Ishikawa (cell line): ENCODE data around the gene ZXDB.
"Not testable (repeated sequence)": the region's sequence is repeated elsewhere in the genome, so short reads cannot be mapped to it uniquely, and the experiment has no call there.

Experiments used
- CEBPB ChIP-seq: IDR thresholded peaks from 2 replicates; pipeline ENCODE4 v1.6.1; 2012
- CREB1 ChIP-seq: IDR thresholded peaks from 2 replicates; pipeline ENCODE4 v1.6.1; 2012; ENCODE audit warnings: low read depth
- EGR1 ChIP-seq: IDR thresholded peaks from 2 replicates; pipeline ENCODE4 v1.6.1; 2012
- EP300 ChIP-seq: IDR thresholded peaks from 2 replicates; pipeline ENCODE4 v1.6.1; 2012; ENCODE audit warnings: borderline replicate concordance
- FOXM1 ChIP-seq: IDR thresholded peaks from 2 replicates; pipeline ENCODE4 v1.6.1; 2012; ENCODE audit warnings: low read depth, borderline replicate concordance
- MAX ChIP-seq: IDR thresholded peaks from 2 replicates; pipeline ENCODE4 v1.6.1; 2012
- NFIC ChIP-seq: IDR thresholded peaks from 2 replicates; pipeline ENCODE4 v1.6.1; 2012
- RAD21 ChIP-seq: IDR thresholded peaks from 2 replicates; pipeline ENCODE4 v1.6.1; 2012; ENCODE audit warnings: low read depth
- REST ChIP-seq: IDR thresholded peaks from 2 replicates; pipeline ENCODE4 v1.6.1; 2012; ENCODE audit warnings: low read depth, mild to moderate bottlenecking
- TAF1 ChIP-seq: IDR thresholded peaks from 2 replicates; pipeline ENCODE4 v1.6.1; 2012; ENCODE audit warnings: low read depth, mild to moderate bottlenecking
- TCF12 ChIP-seq: IDR thresholded peaks from 2 replicates; pipeline ENCODE4 v1.6.1; 2012; ENCODE audit warnings: low read depth
- TEAD4 ChIP-seq: IDR thresholded peaks from 2 replicates; pipeline ENCODE4 v1.6.1; 2012
- USF1 ChIP-seq: IDR thresholded peaks from 2 replicates; pipeline ENCODE4 v1.6.1; 2012
- YY1 ChIP-seq: IDR thresholded peaks from 2 replicates; pipeline ENCODE4 v1.6.1; 2012; ENCODE audit warnings: low read depth
- ZBTB7A ChIP-seq: IDR thresholded peaks from 2 replicates; pipeline ENCODE4 v1.6.1; 2012; ENCODE audit warnings: low read depth

The ZXDB gene

GRCh38 chrX:57591284-57592159 is at the start of gene ZXDB:
ZXDB (plus strand) TSS chrX:57592011; CDS start chrX:57592049, 38 bp downstream.
- not testable (repeated sequence) for TF ChIP-seq NFIC, USF1, MAX

GRCh38 chrX:57565198-57565597 is 26.6 kb upstream of the ZXDB start:
- TF ChIP-seq NFIC (no peak), TCF12 (no peak), CEBPB (no peak), CREB1 (no peak), ZBTB7A (no peak), TEAD4 (no peak), RAD21 (no peak), YY1 (no peak)

GRCh38 chrX:57573754-57574153 is 18.1 kb upstream of the ZXDB start:
- TF ChIP-seq RAD21 (peak; percentile 44), TEAD4 (no peak)

- TF ChIP-seq RAD21 = 0 out of 2 replicates have a peak, but pooled peaks have one; percentile 12
Measured at GRCh38 chrX:57582948-57583347, 8.9 kb upstream of the ZXDB start.

- TF ChIP-seq RAD21 (no peak), TEAD4 (no peak), NFIC (no peak), EGR1 (no peak), FOXM1 (no peak), USF1 (no peak), REST (no peak)
Measured at GRCh38 chrX:57583477-57583876, 8.3 kb upstream of the ZXDB start.

- no peak for TF ChIP-seq YY1
- no peak for TF ChIP-seq TAF1
- no peak for TF ChIP-seq REST
- TF ChIP-seq USF1 = no peak
- no peak for TF ChIP-seq CEBPB
- no peak for TF ChIP-seq EP300
- TF ChIP-seq EGR1 = no peak
- TF ChIP-seq CREB1 = no peak
- no peak for TF ChIP-seq NFIC
- TF ChIP-seq RAD21 = no peak
- no peak for TF ChIP-seq MAX
- TF ChIP-seq TCF12 = no peak
- no peak for TF ChIP-seq ZBTB7A
Measured at GRCh38 chrX:57586360-57586759, 5.5 kb upstream of the ZXDB start.

- TF ChIP-seq TAF1 (no peak), TCF12 (no peak), RAD21 (no peak), USF1 (no peak), CEBPB (no peak), YY1 (no peak), NFIC (no peak), EP300 (no peak), CREB1 (no peak), EGR1 (no peak), TEAD4 (no peak), FOXM1 (no peak), ZBTB7A (no peak), REST (no peak), MAX (no peak)
Measured at GRCh38 chrX:57587062-57587461, 4.7 kb upstream of the ZXDB start.
